HEK293 (cell line): ENCODE measurements around the gene INSM2.

ENCODE experiments used
- CTCF ChIA-PET: fragments of 350-600 bp; formaldehyde crosslinking; extraction: SDS; loops from one replicate; lab custom pipeline; 2021; ENCODE audit warnings: antibody characterized with exemption; lab: Yijun Ruan, JAX
- POLR2A ChIA-PET: fragments of 300-600 bp; formaldehyde crosslinking; extraction: SDS; loops from one replicate; lab custom pipeline; 2020; ENCODE audit warnings: antibody characterized with exemption, inconsistent platforms; lab: Yijun Ruan, JAX
- H3K27ac ChIP-seq: fragments of 200-500 bp; sonication (Bioruptor generic); 2 replicates; pipeline ENCODE4 v1.5.1; 2014; ENCODE audit warnings: low read depth, low read length, control low read depth, inconsistent platforms; ENCODE audit errors: extremely low read depth
- H3K36me3 ChIP-seq, 2 experiments: fragments of 200-500 bp in 1 of 2; sonication (Bioruptor generic) in 1 of 2; 1 replicate in 1 of 2; 2 replicates in 1 of 2; pipeline ENCODE4 v1.5.1; 2014 to 2017; ENCODE audit warnings: inconsistent platforms in 2 of 2, low read length in 2 of 2; ENCODE audit not compliant: control insufficient read depth in 2 of 2, insufficient read depth in 1 of 2
- H3K4me1 ChIP-seq: fragments of 200-500 bp; sonication (Bioruptor generic); 2 replicates; pipeline ENCODE4 v1.5.1; 2014; ENCODE audit warnings: mild to moderate bottlenecking, low read length, inconsistent platforms; ENCODE audit not compliant: control insufficient read depth, insufficient read depth
- H3K4me3 ChIP-seq: 2 replicates; pipeline ENCODE4 v1.5.1; 2011; ENCODE audit warnings: low read depth, mild to moderate bottlenecking, control low read depth, low read length, moderate library complexity
- H3K9me3 ChIP-seq: fragments of 200-500 bp; sonication (Bioruptor generic); 2 replicates; pipeline ENCODE4 v1.5.1; 2014; ENCODE audit warnings: low read depth, low read length, inconsistent platforms; ENCODE audit not compliant: control insufficient read depth, insufficient read depth
- BCL11A ChIP-seq: fragments of 450-650 bp; formaldehyde crosslinking; IDR thresholded peaks from 2 replicates; pipeline ENCODE4 v1.5.1; 2016; ENCODE audit warnings: low read depth, missing biosample characterization, missing genetic modification characterization
- BCL6B ChIP-seq: fragments of 450-650 bp; formaldehyde crosslinking; IDR thresholded peaks from 2 replicates; pipeline ENCODE4 v1.5.1; 2017; ENCODE audit warnings: missing biosample characterization, missing genetic modification characterization
- GLIS2 ChIP-seq: fragments of 450-650 bp; formaldehyde crosslinking; IDR thresholded peaks from 2 replicates; pipeline ENCODE4 v1.5.1; 2016; ENCODE audit warnings: missing biosample characterization, missing genetic modification characterization
- PBX3 ChIP-seq: sonication (generic); formaldehyde crosslinking; IDR thresholded peaks from 2 replicates; pipeline ENCODE4 v1.8.1; 2022; ENCODE audit warnings: mild to moderate bottlenecking, moderate library complexity, missing genetic modification reagents
- PRDM4 ChIP-seq: fragments of 450-650 bp; formaldehyde crosslinking; IDR thresholded peaks from 2 replicates; pipeline ENCODE4 v1.5.1; 2017; ENCODE audit warnings: missing biosample characterization, missing genetic modification characterization
- REPIN1 ChIP-seq: fragments of 450-650 bp; formaldehyde crosslinking; IDR thresholded peaks from 2 replicates; pipeline ENCODE4 v1.5.1; 2017; ENCODE audit warnings: missing biosample characterization, missing genetic modification characterization, low read depth
- ZBTB44 ChIP-seq: fragments of 450-650 bp; IDR thresholded peaks from 2 replicates; pipeline ENCODE4 v1.5.1; 2018; ENCODE audit warnings: missing biosample characterization, mild to moderate bottlenecking, missing genetic modification characterization
- ZBTB48 ChIP-seq: fragments of 450-650 bp; formaldehyde crosslinking; IDR thresholded peaks from 2 replicates; pipeline ENCODE4 v1.5.1; 2016; ENCODE audit warnings: missing biosample characterization, missing genetic modification characterization
- ZFHX2 ChIP-seq: fragments of 450-650 bp; formaldehyde crosslinking; conservative IDR thresholded peaks from 2 replicates; pipeline ENCODE4 v1.5.1; 2016; ENCODE audit warnings: missing biosample characterization, missing genetic modification characterization
- ZIC2 ChIP-seq: fragments of 450-650 bp; formaldehyde crosslinking; IDR thresholded peaks from 2 replicates; pipeline ENCODE4 v1.5.1; 2016; ENCODE audit warnings: missing biosample characterization, missing genetic modification characterization
- ZNF10 ChIP-seq: fragments of 450-650 bp; formaldehyde crosslinking; IDR thresholded peaks from 2 replicates; pipeline ENCODE4 v1.5.1; 2017; ENCODE audit warnings: missing biosample characterization, missing genetic modification characterization
- ZNF121 ChIP-seq: fragments of 450-650 bp; formaldehyde crosslinking; IDR thresholded peaks from 2 replicates; pipeline ENCODE4 v1.5.1; 2016; ENCODE audit warnings: missing biosample characterization, missing genetic modification characterization
- ZNF133 ChIP-seq: fragments of 450-650 bp; formaldehyde crosslinking; IDR thresholded peaks from 2 replicates; pipeline ENCODE4 v1.5.1; 2016; ENCODE audit warnings: missing biosample characterization, missing genetic modification characterization
- ZNF148 ChIP-seq: fragments of 450-650 bp; formaldehyde crosslinking; IDR thresholded peaks from 2 replicates; pipeline ENCODE4 v1.5.0; 2017; ENCODE audit warnings: missing biosample characterization, missing genetic modification characterization, borderline replicate concordance
- ZNF175 ChIP-seq: fragments of 450-650 bp; formaldehyde crosslinking; IDR thresholded peaks from 2 replicates; pipeline ENCODE4 v1.5.1; 2016; ENCODE audit warnings: missing biosample characterization, missing genetic modification characterization
- ZNF202 ChIP-seq: fragments of 450-650 bp; formaldehyde crosslinking; IDR thresholded peaks from 2 replicates; pipeline ENCODE4 v1.5.1; 2016; ENCODE audit warnings: missing biosample characterization, missing genetic modification characterization, borderline replicate concordance
- ZNF221 ChIP-seq: fragments of 450-650 bp; formaldehyde crosslinking; IDR thresholded peaks from 2 replicates; pipeline ENCODE4 v1.5.1; 2017; ENCODE audit warnings: missing biosample characterization, missing genetic modification characterization, borderline replicate concordance
- ZNF366 ChIP-seq: fragments of 450-650 bp; formaldehyde crosslinking; conservative IDR thresholded peaks from 2 replicates; pipeline ENCODE4 v1.5.1; 2016; ENCODE audit warnings: missing biosample characterization, missing genetic modification characterization
- ZNF416 ChIP-seq: fragments of 450-650 bp; formaldehyde crosslinking; IDR thresholded peaks from 2 replicates; pipeline ENCODE4 v1.5.1; 2016; ENCODE audit warnings: missing biosample characterization, missing genetic modification characterization
- ZNF510 ChIP-seq: fragments of 450-650 bp; formaldehyde crosslinking; IDR thresholded peaks from 2 replicates; pipeline ENCODE4 v1.5.1; 2018; ENCODE audit warnings: mild to moderate bottlenecking, missing genetic modification characterization, missing biosample characterization; ENCODE audit not compliant: insufficient replicate concordance
- ZNF626 ChIP-seq: fragments of 450-650 bp; sonication (Bioruptor Pico); formaldehyde crosslinking; IDR thresholded peaks from 2 replicates; pipeline ENCODE4 v1.5.1; 2018; ENCODE audit warnings: missing biosample characterization, missing genetic modification characterization, inconsistent platforms
- ZNF785 ChIP-seq: fragments of 450-650 bp; formaldehyde crosslinking; IDR thresholded peaks from 2 replicates; pipeline ENCODE4 v1.5.1; 2016; ENCODE audit warnings: missing biosample characterization, missing genetic modification characterization
- ZNF791 ChIP-seq: fragments of 450-650 bp; formaldehyde crosslinking; IDR thresholded peaks from 2 replicates; pipeline ENCODE4 v1.5.1; 2016; ENCODE audit warnings: missing biosample characterization, missing genetic modification characterization
- ZNF843 ChIP-seq: fragments of 450-650 bp; formaldehyde crosslinking; IDR thresholded peaks from 2 replicates; pipeline ENCODE4 v1.5.1; 2016; ENCODE audit warnings: missing biosample characterization, missing genetic modification characterization
- ZSCAN18 ChIP-seq: fragments of 450-650 bp; formaldehyde crosslinking; IDR thresholded peaks from 2 replicates; pipeline ENCODE4 v1.5.1; 2016; ENCODE audit warnings: missing biosample characterization, missing genetic modification characterization

INSM2 gene

GRCh38 chr14:35565871-35566464 is 32.0 kb downstream of the INSM2 start:
- no peaks in the 10 kb centered on the region for H3K4me1 ChIP-seq
- H3K36me3 ChIP-seq: no peaks in the 10 kb centered on the region
- no peak overlapping the region for H3K27ac ChIP-seq
- POLR2A ChIA-PET: no interaction called here
- TF ChIP-seq PRDM4 (tag by site-specific recombination): no peak
- TF ChIP-seq ZNF843 (tag by site-specific recombination): no peak
- TF ChIP-seq PBX3 (CRISPR knock-in tag): no peak
- no peak for TF ChIP-seq ZNF785
- TF ChIP-seq ZNF221 (tag by site-specific recombination): no peak
- no peak for TF ChIP-seq ZSCAN18 (tag by site-specific recombination)
- no peak for TF ChIP-seq REPIN1 (tag by site-specific recombination)
- TF ChIP-seq ZNF510 (tag by site-specific recombination): no peak
- TF ChIP-seq ZNF416 (tag by site-specific recombination): no peak
- TF ChIP-seq BCL6B (tag by site-specific recombination): no peak
- TF ChIP-seq ZNF121 (tag by site-specific recombination): no peak
- TF ChIP-seq ZFHX2: no peak
- TF ChIP-seq ZBTB44 (tag by site-specific recombination): no peak
- TF ChIP-seq BCL11A: no peak
- TF ChIP-seq ZNF175: no peak
- CTCF ChIA-PET: interaction anchor here (0.7 kb wide), 1 partner anchor 126 kb away, joined by 4 read pairs; no protein-coding TSS in a partner anchor
- no peaks in the 10 kb centered on the region for H3K9me3 ChIP-seq
- H3K4me3 ChIP-seq: no peak overlapping the region

GRCh38 chr14:35571598-35571997 is 37.6 kb downstream of the INSM2 start:
- Histone ChIP-seq H3K4me1 (no peaks in the 10 kb centered on the region), H3K9me3 (no peaks in the 10 kb centered on the region), H3K4me3 (no peak overlapping the region), H3K27ac (no peak overlapping the region), H3K36me3 (no peaks in the 10 kb centered on the region; a peak in 1 of 3 replicates)
- ChIA-PET CTCF (interaction anchor here (0.6 kb wide), 1 partner anchor 1546 kb away, joined by 4 read pairs; no protein-coding TSS in a partner anchor), POLR2A (no interaction called here)
- TF ChIP-seq ZNF10 (tag by site-specific recombination) (no peak), ZNF791 (tag by site-specific recombination) (no peak), ZNF626 (tag by site-specific recombination) (no peak), GLIS2 (no peak), ZNF202 (tag by site-specific recombination) (no peak), ZIC2 (no peak), ZBTB48 (tag by site-specific recombination) (no peak), ZNF133 (tag by site-specific recombination) (no peak), ZNF366 (no peak), ZNF148 (tag by site-specific recombination) (no peak)
